ENCODE results near the gene ACADVL.

The ACADVL gene

GRCh38 chr17:7246779-7247178 lies 27.0 kb downstream of the ACADVL start:
- H3K9me2 ChIP-seq (replicated peaks; ENCODE audit: control insufficient read depth, low read length) = no peaks in the 10 kb centered on the region
- H3K27me3 ChIP-seq (ENCODE audit: control insufficient read depth, low read length) = no peaks in the 10 kb centered on the region
- peaks cover 26% of the 10 kb centered on the region for H3F3A ChIP-seq (ENCODE audit: control insufficient read depth, insufficient read depth)
- H3K4me3 ChIP-seq (ENCODE audit: low read length) = no peak overlapping the region
- H4K20me1 ChIP-seq (ENCODE audit: control insufficient read depth, insufficient read depth, low read depth, low read length) = peaks cover 13% of the 10 kb centered on the region; the same call in 1 of the 2 replicates
- peaks cover 65% of the 10 kb centered on the region for H3K79me2 ChIP-seq (ENCODE audit: control insufficient read depth, low read length)
- no peak overlapping the region for H3K27ac ChIP-seq (ENCODE audit: low read depth, low read length)
- H3K9me3 ChIP-seq (ENCODE audit: control insufficient read depth, insufficient read depth, low read length) = no peaks in the 10 kb centered on the region
- H3K4me2 ChIP-seq (ENCODE audit: low read length) = no peak overlapping the region
- no peak for TF ChIP-seq CTCF (IDR thresholded peaks at IDR 0.05; ENCODE audit: low read depth, low read length, poor library complexity, severe bottlenecking)
- no peak for TF ChIP-seq EZH2phosphoT487 (IDR thresholded peaks at IDR 0.05; ENCODE audit: borderline replicate concordance, low read length)
- H3K36me3 ChIP-seq (ENCODE audit: control insufficient read depth, low read length) = peaks cover 62% of the 10 kb centered on the region
- H3K4me1 ChIP-seq (ENCODE audit: control insufficient read depth, low read length) = peaks cover 27% of the 10 kb centered on the region

GRCh38 chr17:7248796-7249195 lies 29.1 kb downstream of the ACADVL start:
- TF ChIP-seq CTCF (IDR thresholded peaks at IDR 0.05; ENCODE audit: low read depth, low read length, poor library complexity, severe bottlenecking) (no peak), EZH2phosphoT487 (IDR thresholded peaks at IDR 0.05; ENCODE audit: borderline replicate concordance, low read length) (no peak)
- Histone ChIP-seq H3K27ac (ENCODE audit: low read depth, low read length) (no peak overlapping the region), H3K4me3 (ENCODE audit: low read length) (0 out of 2 replicates have a peak overlapping the region, but pooled peaks have one; percentile 88)

GRCh38 chr17:7249214-7249613 lies 29.5 kb downstream of the ACADVL start:
- H3K9me3 ChIP-seq (ENCODE audit: control insufficient read depth, insufficient read depth, low read length) = no peaks in the 10 kb centered on the region
- H3K27ac ChIP-seq (ENCODE audit: low read depth, low read length) = no peak overlapping the region
- H3K4me1 ChIP-seq (ENCODE audit: control insufficient read depth, low read length) = peaks cover 25% of the 10 kb centered on the region
- peaks cover 75% of the 10 kb centered on the region for H3K79me2 ChIP-seq (ENCODE audit: control insufficient read depth, low read length)
- H3K27me3 ChIP-seq (ENCODE audit: control insufficient read depth, low read length) = no peaks in the 10 kb centered on the region
- peaks cover 60% of the 10 kb centered on the region for H3K36me3 ChIP-seq (ENCODE audit: control insufficient read depth, low read length)
- H3K9me2 ChIP-seq (replicated peaks; ENCODE audit: control insufficient read depth, low read length) = no peaks in the 10 kb centered on the region
- H4K20me1 ChIP-seq (ENCODE audit: control insufficient read depth, insufficient read depth, low read depth, low read length) = peaks cover 13% of the 10 kb centered on the region; the same call in 1 of the 2 replicates
- TF ChIP-seq CTCF (IDR thresholded peaks at IDR 0.05; ENCODE audit: low read depth, low read length, poor library complexity, severe bottlenecking) = no peak
- TF ChIP-seq EZH2phosphoT487 (IDR thresholded peaks at IDR 0.05; ENCODE audit: borderline replicate concordance, low read length) = no peak
- peaks cover 18% of the 10 kb centered on the region for H3F3A ChIP-seq (ENCODE audit: control insufficient read depth, insufficient read depth)
- peak overlapping the region; percentile 97 for H3K4me2 ChIP-seq (ENCODE audit: low read length)
- H3K4me3 ChIP-seq (ENCODE audit: low read length) = peak overlapping the region; percentile 88

More at GRCh38 chr17:7248796-7249195, 29.1 kb downstream of the ACADVL start:
- H3K4me1 ChIP-seq (ENCODE audit: control insufficient read depth, low read length) = peaks cover 25% of the 10 kb centered on the region
- peaks cover 13% of the 10 kb centered on the region; the same call in 1 of the 2 replicates for H4K20me1 ChIP-seq (ENCODE audit: control insufficient read depth, insufficient read depth, low read depth, low read length)
- no peaks in the 10 kb centered on the region for H3K9me2 ChIP-seq (replicated peaks; ENCODE audit: control insufficient read depth, low read length)
- H3F3A ChIP-seq (ENCODE audit: control insufficient read depth, insufficient read depth) = peaks cover 21% of the 10 kb centered on the region
- no peaks in the 10 kb centered on the region for H3K27me3 ChIP-seq (ENCODE audit: control insufficient read depth, low read length)
- peak overlapping the region; percentile 97 for H3K4me2 ChIP-seq (ENCODE audit: low read length)
- H3K79me2 ChIP-seq (ENCODE audit: control insufficient read depth, low read length) = peaks cover 71% of the 10 kb centered on the region
- H3K36me3 ChIP-seq (ENCODE audit: control insufficient read depth, low read length) = peaks cover 61% of the 10 kb centered on the region
- no peaks in the 10 kb centered on the region for H3K9me3 ChIP-seq (ENCODE audit: control insufficient read depth, insufficient read depth, low read length)

Measured in DOHH2 (cell line).